Trophoblast cell (in vitro differentiated cells and primary cell): ENCODE measurements around the gene DHTKD1.

ENCODE experiments used
- DNase-seq, 2 donors: peaks; one replicate each; pipeline ENCODE4 v3.0.0-alpha.2; 2016
- H2AFZ ChIP-seq: 2 replicates; pipeline ENCODE4 v1.6.1; 2013; ENCODE audit warnings: low read length, moderate library complexity, mild to moderate bottlenecking; ENCODE audit not compliant: insufficient read depth, poor library complexity
- H2AK5ac ChIP-seq: 2 replicates; pipeline ENCODE4 v1.6.1; 2013; ENCODE audit warnings: mild to moderate bottlenecking, low read length
- H2BK120ac ChIP-seq: 2 replicates; pipeline ENCODE4 v1.6.1; 2013; ENCODE audit warnings: low read length, mild to moderate bottlenecking, moderate library complexity; ENCODE audit not compliant: insufficient read depth, poor library complexity
- H2BK12ac ChIP-seq: 2 replicates; pipeline ENCODE4 v1.6.1; 2013; ENCODE audit warnings: mild to moderate bottlenecking, low read length, moderate library complexity
- H2BK5ac ChIP-seq: 2 replicates; pipeline ENCODE4 v1.6.1; 2013; ENCODE audit warnings: low read length, low read depth, moderate library complexity, mild to moderate bottlenecking; ENCODE audit not compliant: poor library complexity
- H3K14ac ChIP-seq: 2 replicates; pipeline ENCODE4 v1.6.1; 2013; ENCODE audit warnings: mild to moderate bottlenecking, low read length
- H3K18ac ChIP-seq: 2 replicates; pipeline ENCODE4 v1.6.1; 2013; ENCODE audit warnings: mild to moderate bottlenecking, low read length
- H3K23ac ChIP-seq: 2 replicates; pipeline ENCODE4 v1.6.1; 2013; ENCODE audit warnings: low read length
- H3K27ac ChIP-seq: 2 replicates; pipeline ENCODE4 v1.5.1; 2013; ENCODE audit warnings: low read depth, mild to moderate bottlenecking, inconsistent platforms, low read length, moderate library complexity
- H3K27me3 ChIP-seq: 2 replicates; pipeline ENCODE4 v1.6.1; 2013; ENCODE audit warnings: inconsistent platforms, mild to moderate bottlenecking, low read length, moderate library complexity; ENCODE audit not compliant: insufficient read depth
- H3K36me3 ChIP-seq, 2 experiments: 1 replicate in 1 of 2; 2 replicates in 1 of 2; pipeline ENCODE4 v1.6.1; 2013; ENCODE audit warnings: low read length in 2 of 2, mild to moderate bottlenecking in 2 of 2, moderate library complexity in 1 of 2; ENCODE audit not compliant: insufficient read depth in 2 of 2, control insufficient read depth in 1 of 2
- H3K4ac ChIP-seq: 2 replicates; pipeline ENCODE4 v1.6.1; 2013; ENCODE audit warnings: low read depth, mild to moderate bottlenecking, low read length, moderate library complexity
- H3K4me1 ChIP-seq, 2 experiments: 1 replicate in 1 of 2; 2 replicates in 1 of 2; pipeline ENCODE4 v1.6.1; 2013; ENCODE audit warnings: low read length in 2 of 2, mild to moderate bottlenecking in 2 of 2, moderate library complexity in 1 of 2; ENCODE audit not compliant: insufficient read depth in 2 of 2, control insufficient read depth in 1 of 2
- H3K4me2 ChIP-seq: 2 replicates; pipeline ENCODE4 v1.6.1; 2013; ENCODE audit warnings: inconsistent platforms, mild to moderate bottlenecking, low read length, moderate library complexity
- H3K4me3 ChIP-seq: 2 replicates; pipeline ENCODE4 v1.5.1; 2013; ENCODE audit warnings: mild to moderate bottlenecking, low read depth, low read length, inconsistent platforms
- H3K79me1 ChIP-seq: one replicate; pipeline ENCODE4 v1.6.1; 2013; ENCODE audit warnings: low read length
- H3K79me2 ChIP-seq: 2 replicates; pipeline ENCODE4 v1.6.1; 2013; ENCODE audit warnings: low read length, mild to moderate bottlenecking; ENCODE audit not compliant: control insufficient read depth, insufficient read depth, poor library complexity
- H3K9ac ChIP-seq: 2 replicates; pipeline ENCODE4 v1.6.1; 2013; ENCODE audit warnings: mild to moderate bottlenecking, low read length
- H3K9me3 ChIP-seq: 2 replicates; pipeline ENCODE4 v1.6.1; 2013; ENCODE audit warnings: low read depth, mild to moderate bottlenecking, control low read depth, inconsistent platforms, low read length; ENCODE audit not compliant: insufficient read depth
- H4K12ac ChIP-seq: 2 replicates; pipeline ENCODE4 v1.6.1; 2013; ENCODE audit warnings: low read depth, mild to moderate bottlenecking, low read length, moderate library complexity
- H4K8ac ChIP-seq: 2 replicates; pipeline ENCODE4 v1.6.1; 2013; ENCODE audit warnings: low read depth, mild to moderate bottlenecking, low read length, moderate library complexity
- H4K91ac ChIP-seq: one replicate; pipeline ENCODE4 v1.6.1; 2013; ENCODE audit warnings: low read depth, mild to moderate bottlenecking, low read length, moderate library complexity
- WGBS: extraction: QIAGEN DNeasy Blood & Tissue Kit; methylation state at CpG from one replicate; pipeline ENCODE4 v1.1.7; 2013; ENCODE audit warnings: missing lambda C conversion rate; ENCODE audit not compliant: insufficient read length, insufficient coverage; ENCODE audit errors: extremely low coverage; 5-methylcytosine and 5-hydroxymethylcytosine counted together

Gene DHTKD1

DNA sequence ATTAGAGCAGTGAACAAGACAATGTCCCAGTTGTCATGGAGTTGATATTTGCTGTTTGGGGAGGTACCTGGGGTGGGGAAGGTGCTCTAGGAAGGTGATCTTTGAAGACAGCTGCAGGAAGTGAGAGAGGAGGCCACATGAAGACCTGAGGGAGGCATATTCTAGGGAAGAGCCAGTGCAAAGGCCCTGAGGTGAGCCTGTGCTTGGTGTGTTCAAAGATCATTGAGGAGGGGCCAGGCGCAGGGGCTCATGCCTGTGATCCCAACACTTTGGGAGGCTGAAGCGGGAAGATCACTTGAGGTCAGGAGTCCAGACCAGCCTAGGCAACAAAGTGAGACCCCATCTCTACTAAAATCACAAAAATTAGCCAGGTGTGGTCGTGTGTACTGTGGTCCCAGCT, 75.8 kb downstream of the DHTKD1 start:
- DNase-seq, result no peak
- Histone ChIP-seq H3K27ac (no peak overlapping the region), H2BK120ac (no peak overlapping the region), H4K8ac (no peak overlapping the region), H3K4me2 (no peak overlapping the region), H3K4me3 (no peak overlapping the region), H3K79me1 (no peaks in the 10 kb centered on the region), H4K91ac (no peak overlapping the region), H3K4ac (no peak overlapping the region), H3K79me2 (no peaks in the 10 kb centered on the region), H3K27me3 (no peaks in the 10 kb centered on the region), H3K36me3 (peaks cover 10 to 13% of the 10 kb centered on the region in 2 experiments), H4K12ac (no peak overlapping the region), H3K18ac (no peak overlapping the region), H2AFZ (no peak overlapping the region), H2BK12ac (no peak overlapping the region), H3K4me1 (no peaks in the 10 kb centered on the region), H3K14ac (no peak overlapping the region), H3K23ac (no peak overlapping the region), H2BK5ac (no peak overlapping the region), H2AK5ac (no peak overlapping the region), H3K9me3 (no peaks in the 10 kb centered on the region), H3K9ac (no peak overlapping the region)
- WGBS, result no CpG with 5 or more reads among the region's 3 CpGs

DNA sequence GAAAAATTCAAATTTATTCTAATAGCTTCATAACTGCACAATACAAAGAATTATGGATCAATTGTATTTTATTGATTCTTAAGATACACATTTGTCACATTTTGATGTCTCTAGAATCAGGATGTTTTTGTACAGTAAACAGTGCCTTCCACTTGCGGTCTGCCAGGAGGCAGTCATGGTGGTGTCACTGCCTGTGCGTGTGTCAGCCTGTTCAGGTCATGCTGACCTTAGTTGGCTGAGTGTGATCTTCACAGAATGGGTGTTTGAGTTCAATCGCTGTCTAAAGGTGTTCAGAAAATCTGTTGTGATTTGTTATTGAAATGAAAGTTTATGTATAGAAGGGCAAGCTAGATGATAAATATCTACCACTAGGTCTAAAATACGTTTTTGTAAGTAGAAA, 81.4 kb downstream of the DHTKD1 start:
- DNase-seq, result no peak
- Histone ChIP-seq H4K12ac (no peak overlapping the region), H3K79me1 (no peaks in the 10 kb centered on the region), H4K91ac (no peak overlapping the region), H3K79me2 (no peaks in the 10 kb centered on the region), H2BK5ac (no peak overlapping the region), H3K18ac (no peak overlapping the region), H2BK12ac (no peak overlapping the region), H3K14ac (no peak overlapping the region), H2AFZ (no peak overlapping the region), H3K27me3 (no peaks in the 10 kb centered on the region), H3K36me3 (peaks cover 2 to 3% of the 10 kb centered on the region in 2 experiments), H3K4me3 (no peak overlapping the region), H2AK5ac (no peak overlapping the region), H3K4ac (no peak overlapping the region), H3K9me3 (no peaks in the 10 kb centered on the region), H4K8ac (no peak overlapping the region), H3K9ac (no peak overlapping the region), H3K4me2 (no peak overlapping the region), H3K27ac (no peak overlapping the region), H2BK120ac (no peak overlapping the region), H3K23ac (no peak overlapping the region), H3K4me1 (no peaks in the 10 kb centered on the region)
- no CpG with 5 or more reads among the region's 4 CpGs for WGBS

GRCh38 chr10:12154516-12154915, 85.8 kb downstream of the DHTKD1 start:
- Histone ChIP-seq H4K12ac (no peak overlapping the region), H2AK5ac (no peak overlapping the region), H3K4me3 (no peak overlapping the region), H3K9ac (no peak overlapping the region), H4K8ac (no peak overlapping the region), H3K9me3 (no peaks in the 10 kb centered on the region), H3K4me1 (no peaks in the 10 kb centered on the region), H2BK120ac (no peak overlapping the region), H3K4me2 (no peak overlapping the region), H2AFZ (no peak overlapping the region), H3K27me3 (no peaks in the 10 kb centered on the region), H3K27ac (no peak overlapping the region), H3K23ac (no peak overlapping the region), H2BK5ac (no peak overlapping the region), H3K18ac (no peak overlapping the region), H3K36me3 (peaks cover 10 to 13% of the 10 kb centered on the region in 2 experiments), H3K4ac (no peak overlapping the region), H3K14ac (no peak overlapping the region), H4K91ac (no peak overlapping the region), H3K79me1 (no peaks in the 10 kb centered on the region), H2BK12ac (no peak overlapping the region), H3K79me2 (no peaks in the 10 kb centered on the region)
- no peak for DNase-seq
- no CpG with 5 or more reads among the region's 6 CpGs for WGBS

DNA sequence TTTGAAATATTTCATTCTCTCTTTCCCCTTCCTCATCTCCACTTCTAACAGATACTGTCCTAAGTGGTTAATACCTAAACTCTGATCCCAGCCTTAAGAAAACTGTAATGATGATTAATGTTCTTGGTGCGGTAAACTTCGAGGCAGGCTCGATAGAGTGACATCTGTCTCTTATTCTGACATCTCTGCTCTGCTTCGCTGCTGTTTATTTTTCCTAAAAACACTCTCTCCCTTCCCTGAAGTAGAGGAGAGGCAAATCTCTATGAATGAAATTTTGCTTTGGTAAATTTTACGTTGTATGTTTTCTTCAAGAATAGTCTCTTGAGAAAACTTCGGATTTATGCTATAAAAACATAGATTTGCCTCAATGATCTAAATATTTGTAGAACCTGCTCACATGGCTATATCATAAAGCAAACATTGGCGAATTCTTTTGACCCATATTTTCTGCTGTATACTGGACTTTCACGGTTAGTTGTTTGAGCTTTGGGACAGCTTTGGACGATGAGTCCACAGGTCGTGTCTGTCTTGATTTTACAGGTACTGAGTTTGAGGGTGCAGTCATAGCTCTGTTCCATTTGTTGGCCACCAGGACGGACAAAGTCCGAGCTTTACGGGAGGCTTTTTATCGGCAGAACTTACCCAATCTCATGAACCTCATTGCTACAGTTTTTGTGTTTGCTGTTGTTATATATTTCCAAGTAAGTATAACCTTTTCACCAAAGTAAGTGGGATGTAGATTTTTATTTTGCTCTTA, 87.8 kb downstream of the DHTKD1 start:
- H4K91ac ChIP-seq, result no peak overlapping the region
- no peak overlapping the region for H2AK5ac ChIP-seq
- no peaks in the 10 kb centered on the region for H3K79me2 ChIP-seq
- H3K36me3 ChIP-seq, result peaks cover 10 to 16% of the 10 kb centered on the region in 2 experiments
- H3K9me3 ChIP-seq, result no peaks in the 10 kb centered on the region
- no peak for DNase-seq
- no peak overlapping the region for H3K14ac ChIP-seq
- no peak overlapping the region for H4K12ac ChIP-seq
- H3K18ac ChIP-seq, result no peak overlapping the region
- no peak overlapping the region for H2AFZ ChIP-seq
- no peak overlapping the region for H2BK12ac ChIP-seq
- H3K9ac ChIP-seq, result no peak overlapping the region
- no peaks in the 10 kb centered on the region for H3K27me3 ChIP-seq
- H2BK5ac ChIP-seq, result no peak overlapping the region
- WGBS, result no CpG with 5 or more reads among the region's 14 CpGs
- H2BK120ac ChIP-seq, result no peak overlapping the region
- no peak overlapping the region for H3K23ac ChIP-seq
- H3K4me2 ChIP-seq, result no peak overlapping the region
- H3K4me3 ChIP-seq, result no peak overlapping the region
- no peaks in the 10 kb centered on the region for H3K4me1 ChIP-seq
- no peak overlapping the region for H3K4ac ChIP-seq
- no peak overlapping the region for H3K27ac ChIP-seq
- H4K8ac ChIP-seq, result no peak overlapping the region
- H3K79me1 ChIP-seq, result no peaks in the 10 kb centered on the region
